NCI-H187 (cell line): ENCODE results near the gene DNAAF1.
"Not testable (repeated sequence)": the region's sequence is repeated elsewhere in the genome, so short reads cannot be mapped to it uniquely, and the experiment has no call there.

Experiments used
- DNase-seq, 2 experiments: peaks; one replicate each; lab custom pipeline; 2025; lab: John Stamatoyannopoulos, UW

DNAAF1 gene

GRCh38 chr16:84144859-84145639 lies at the start of gene DNAAF1, which contains the start of gene HSDL1:
DNAAF1 (plus strand) TSS chr16:84145308; CDS start chr16:84145441, 133 bp downstream.
HSDL1 (minus strand) TSS chr16:84145177; CDS start chr16:84131321, 13,856 bp downstream.
- peak in 1 of 2 experiments; percentile 57 for DNase-seq

GRCh38 chr16:84095466-84095865 lies 49.6 kb upstream of the DNAAF1 start:
- no peak for DNase-seq

- no peak for DNase-seq
Measured at GRCh38 chr16:84096447-84097005, 48.6 kb upstream of the DNAAF1 start.

GRCh38 chr16:84098939-84099338 lies 46.2 kb upstream of the DNAAF1 start:
- peak in 1 of 2 experiments; percentile 10 for DNase-seq

GRCh38 chr16:84103678-84104077 lies 41.4 kb upstream of the DNAAF1 start:
- no peak for DNase-seq

GRCh38 chr16:84104231-84104630 lies 40.9 kb upstream of the DNAAF1 start:
- DNase-seq: no peak

- no peak for DNase-seq
Measured at GRCh38 chr16:84105301-84105815, 39.8 kb upstream of the DNAAF1 start.

- DNase-seq: no peak
Measured at GRCh38 chr16:84105948-84106740, 39.0 kb upstream of the DNAAF1 start.

GRCh38 chr16:84107921-84108320 lies 37.2 kb upstream of the DNAAF1 start:
- no peak for DNase-seq

- DNase-seq: no peak
Measured at GRCh38 chr16:84109598-84110335, 35.3 kb upstream of the DNAAF1 start.

GRCh38 chr16:84110527-84110926 lies 34.6 kb upstream of the DNAAF1 start:
- no peak for DNase-seq

GRCh38 chr16:84111525-84111924 lies 33.6 kb upstream of the DNAAF1 start:
- no peak for DNase-seq

- DNase-seq: not testable (repeated sequence)
Measured at GRCh38 chr16:84111949-84112348, 33.2 kb upstream of the DNAAF1 start.

- no peak for DNase-seq
Measured at GRCh38 chr16:84115919-84116719, 29.0 kb upstream of the DNAAF1 start.

- DNase-seq: peak; percentile 73 to 92
Measured at GRCh38 chr16:84116720-84117493, 28.2 kb upstream of the DNAAF1 start, which contains the start of gene MBTPS1. MBTPS1 (minus strand) TSS chr16:84116942; CDS start chr16:84101783, 15,159 bp downstream.

GRCh38 chr16:84117494-84117843 lies 27.6 kb upstream of the DNAAF1 start:
- no peak for DNase-seq

GRCh38 chr16:84118315-84118714 lies 26.8 kb upstream of the DNAAF1 start:
- DNase-seq: not testable (repeated sequence)

GRCh38 chr16:84119368-84119767 lies 25.7 kb upstream of the DNAAF1 start:
- DNase-seq: no peak

- no peak for DNase-seq
Measured at GRCh38 chr16:84120023-84120422, 25.1 kb upstream of the DNAAF1 start.

- DNase-seq: no peak
Measured at GRCh38 chr16:84121007-84121406, 24.1 kb upstream of the DNAAF1 start.
